ENCODE data around the gene SEC24C. TPM values are rescaled to one million over a fixed set of nuclear protein-coding genes. Genes with fewer than 3 reads are reported as not detected.

SEC24C gene
- polyA plus RNA-seq, 1 experiment: 86.9 TPM

- TF ChIP-seq CTCF (IDR thresholded peaks at IDR 0.05; ENCODE audit: low read depth, low read length): no peak
- no peaks in the 10 kb centered on the region for H3K27me3 ChIP-seq (ENCODE audit: control insufficient read depth, insufficient read depth, low read length)
- CTCF ChIA-PET: no interaction called here
- H3K9me3 ChIP-seq (ENCODE audit: control insufficient read depth, insufficient read depth, low read length): no peaks in the 10 kb centered on the region
- H3K4me3 ChIP-seq (ENCODE audit: low read depth, low read length): no peak overlapping the region
- H3K27ac ChIP-seq (ENCODE audit: low read depth, low read length): no peak overlapping the region
- no peak for DNase-seq (ENCODE audit: low read depth, low spot score)
- POLR2A ChIA-PET: no interaction called here
These were observed 15.4 kb downstream of the SEC24C start for GRCh38 chr10:73759512-73760115.

- H3K4me3 ChIP-seq (ENCODE audit: low read depth, low read length): no peak overlapping the region
- no peaks in the 10 kb centered on the region for H3K27me3 ChIP-seq (ENCODE audit: control insufficient read depth, insufficient read depth, low read length)
- H3K9me3 ChIP-seq (ENCODE audit: control insufficient read depth, insufficient read depth, low read length): no peaks in the 10 kb centered on the region
- CTCF ChIA-PET: no interaction called here
- POLR2A ChIA-PET: interaction anchor here (1.4 to 1.7 kb wide), 2 partner anchors 11 to 20 kb away, joined by 5 to 10 read pairs; partner anchors contain the start of gene CHCHD1
- DNase-seq (ENCODE audit: low read depth, low spot score): no peak
- no peak overlapping the region for H3K27ac ChIP-seq (ENCODE audit: low read depth, low read length)
- no peak for TF ChIP-seq CTCF (IDR thresholded peaks at IDR 0.05; ENCODE audit: low read depth, low read length)
These were observed 17.6 kb downstream of the SEC24C start for GRCh38 chr10:73761781-73762180.

- H3K27ac ChIP-seq (ENCODE audit: low read depth, low read length): no peak overlapping the region
- TF ChIP-seq CTCF (IDR thresholded peaks at IDR 0.05; ENCODE audit: low read depth, low read length): no peak
- POLR2A ChIA-PET: interaction anchor here (0.6 to 1.7 kb wide), 3 partner anchors 9 to 19 kb away, joined by 3 to 10 read pairs (median 5); partner anchors contain the start of gene CHCHD1
- no peaks in the 10 kb centered on the region for H3K9me3 ChIP-seq (ENCODE audit: control insufficient read depth, insufficient read depth, low read length)
- H3K4me3 ChIP-seq (ENCODE audit: low read depth, low read length): no peak overlapping the region
- CTCF ChIA-PET: no interaction called here
- no peak for DNase-seq (ENCODE audit: low read depth, low spot score)
- no peaks in the 10 kb centered on the region for H3K27me3 ChIP-seq (ENCODE audit: control insufficient read depth, insufficient read depth, low read length)
These were observed 18.7 kb downstream of the SEC24C start for GRCh38 chr10:73762915-73763314.

- Histone ChIP-seq H3K9me3 (ENCODE audit: control insufficient read depth, insufficient read depth, low read length) (no peaks in the 10 kb centered on the region), H3K27me3 (ENCODE audit: control insufficient read depth, insufficient read depth, low read length) (no peaks in the 10 kb centered on the region)
- CTCF ChIA-PET: no interaction called here
These were observed 19.2 kb downstream of the SEC24C start for GRCh38 chr10:73763343-73763742.

More at GRCh38 chr10:73763343-73763742, 19.2 kb downstream of the SEC24C start:
- DNase-seq (ENCODE audit: low read depth, low spot score): no peak
- POLR2A ChIA-PET: interaction anchor here (0.6 to 1.7 kb wide), 2 partner anchors 9 to 19 kb away, joined by 3 to 10 read pairs; partner anchors contain the start of gene CHCHD1
- Histone ChIP-seq H3K4me3 (ENCODE audit: low read depth, low read length) (no peak overlapping the region), H3K27ac (ENCODE audit: low read depth, low read length) (no peak overlapping the region)
- TF ChIP-seq CTCF (IDR thresholded peaks at IDR 0.05; ENCODE audit: low read depth, low read length): no peak
